Mesenchymal stem cell (in vitro differentiated cells and primary cell): ENCODE data around the gene SYNE1.

Source experiments
- DNase-seq: peaks from one replicate; pipeline ENCODE4 v3.0.0-alpha.2; 2013
- H2AFZ ChIP-seq: one replicate; pipeline ENCODE4 v1.6.1; 2013; ENCODE audit warnings: low read depth, mild to moderate bottlenecking, control low read depth, inconsistent platforms, low read length, moderate library complexity
- H2AK5ac ChIP-seq: 2 replicates; pipeline ENCODE4 v1.6.1; 2013; ENCODE audit warnings: low read length, moderate library complexity, mild to moderate bottlenecking, inconsistent platforms; ENCODE audit not compliant: severe bottlenecking
- H2BK120ac ChIP-seq: one replicate; pipeline ENCODE4 v1.6.1; 2013; ENCODE audit warnings: low read depth, mild to moderate bottlenecking, inconsistent platforms, low read length, moderate library complexity
- H2BK12ac ChIP-seq, 2 experiments: one replicate each; pipeline ENCODE4 v1.6.1; 2013; ENCODE audit warnings: inconsistent platforms in 2 of 2, low read length in 2 of 2, mild to moderate bottlenecking in 2 of 2, moderate library complexity in 2 of 2, control low read depth in 1 of 2
- H2BK15ac ChIP-seq: one replicate; pipeline ENCODE4 v1.6.1; 2013; ENCODE audit warnings: mild to moderate bottlenecking, low read depth, inconsistent platforms; ENCODE audit not compliant: poor library complexity, severe bottlenecking
- H2BK5ac ChIP-seq: 2 replicates; pipeline ENCODE4 v1.6.1; 2013; ENCODE audit warnings: low read depth, mild to moderate bottlenecking, low read length, control low read depth, inconsistent platforms; ENCODE audit not compliant: poor library complexity, severe bottlenecking
- H3K14ac ChIP-seq, 2 experiments: one replicate each; pipeline ENCODE4 v1.6.1; 2013; ENCODE audit warnings: inconsistent platforms in 2 of 2, low read length in 2 of 2, control low read depth in 1 of 2, mild to moderate bottlenecking in 1 of 2, moderate library complexity in 1 of 2
- H3K18ac ChIP-seq, 2 experiments: one replicate each; pipeline ENCODE4 v1.6.1; 2013; ENCODE audit warnings: inconsistent platforms in 2 of 2, low read length in 2 of 2, control low read depth in 1 of 2, low read depth in 1 of 2, mild to moderate bottlenecking in 1 of 2
- H3K23ac ChIP-seq, 2 experiments: one replicate each; pipeline ENCODE4 v1.6.1; 2013; ENCODE audit warnings: inconsistent platforms in 2 of 2, low read length in 2 of 2, mild to moderate bottlenecking in 2 of 2, moderate library complexity in 2 of 2, control low read depth in 1 of 2
- H3K27ac ChIP-seq: 2 replicates; pipeline ENCODE4 v1.5.1; 2013; ENCODE audit warnings: mild to moderate bottlenecking, moderate library complexity, low read length, control low read depth, inconsistent platforms; ENCODE audit not compliant: poor library complexity, severe bottlenecking
- H3K27me3 ChIP-seq, 2 experiments: 2 replicates each; pipeline versions ENCODE4 v1.6.1 to v1.7.0; 2013; ENCODE audit warnings: low read length in 2 of 2, mild to moderate bottlenecking in 2 of 2, moderate library complexity in 2 of 2, control low read depth in 1 of 2, inconsistent platforms in 1 of 2; ENCODE audit not compliant: control insufficient read depth in 1 of 2, insufficient read depth in 1 of 2
- H3K36me3 ChIP-seq, 2 experiments: 2 replicates each; pipeline versions ENCODE4 v1.6.1 to v1.7.0; 2013; ENCODE audit warnings: low read length in 2 of 2, control low read depth in 1 of 2, inconsistent platforms in 1 of 2, low read depth in 1 of 2, mild to moderate bottlenecking in 1 of 2; ENCODE audit not compliant: insufficient read depth in 2 of 2, control insufficient read depth in 1 of 2
- H3K4ac ChIP-seq, 2 experiments: one replicate each; pipeline ENCODE4 v1.6.1; 2013; ENCODE audit warnings: inconsistent platforms in 2 of 2, low read length in 2 of 2, mild to moderate bottlenecking in 2 of 2, moderate library complexity in 2 of 2, control low read depth in 1 of 2, low read depth in 1 of 2
- H3K4me1 ChIP-seq: 2 replicates; pipeline ENCODE4 v1.6.1; 2013; ENCODE audit warnings: low read depth, low read length, control low read depth; ENCODE audit not compliant: control insufficient read depth, insufficient read depth
- H3K4me2 ChIP-seq: 2 replicates; pipeline ENCODE4 v1.6.1; 2013; ENCODE audit warnings: low read length, mild to moderate bottlenecking, inconsistent platforms; ENCODE audit not compliant: poor library complexity, severe bottlenecking
- H3K4me3 ChIP-seq, 2 experiments: 2 replicates each; pipeline versions ENCODE4 v1.5.1 to v1.7.0; 2013; ENCODE audit warnings: low read length in 2 of 2, mild to moderate bottlenecking in 2 of 2, control low read depth in 1 of 2, low read depth in 1 of 2; ENCODE audit not compliant: insufficient read depth in 1 of 2
- H3K79me1 ChIP-seq: replicated peaks from 2 replicates; pipeline ENCODE4 v1.6.1; 2013; ENCODE audit warnings: mild to moderate bottlenecking, control low read depth, low read length, inconsistent platforms; ENCODE audit not compliant: poor library complexity, severe bottlenecking
- H3K9ac ChIP-seq: 2 replicates; pipeline ENCODE4 v1.7.0; 2013; ENCODE audit warnings: mild to moderate bottlenecking, low read length, moderate library complexity
- H3K9me3 ChIP-seq: 2 replicates; pipeline ENCODE4 v1.7.0; 2013; ENCODE audit warnings: mild to moderate bottlenecking, low read length; ENCODE audit not compliant: control insufficient read depth
- H4K8ac ChIP-seq: one replicate; pipeline ENCODE4 v1.6.1; 2013; ENCODE audit warnings: inconsistent platforms, mild to moderate bottlenecking, low read length, moderate library complexity
- H4K91ac ChIP-seq: one replicate; pipeline ENCODE4 v1.6.1; 2013; ENCODE audit warnings: mild to moderate bottlenecking, low read length, inconsistent platforms
- WGBS: methylation state at CpG from one replicate; pipeline ENCODE4 v1.1.7; 2013; ENCODE audit warnings: mixed read lengths; 5-methylcytosine and 5-hydroxymethylcytosine counted together

Gene SYNE1

DNA sequence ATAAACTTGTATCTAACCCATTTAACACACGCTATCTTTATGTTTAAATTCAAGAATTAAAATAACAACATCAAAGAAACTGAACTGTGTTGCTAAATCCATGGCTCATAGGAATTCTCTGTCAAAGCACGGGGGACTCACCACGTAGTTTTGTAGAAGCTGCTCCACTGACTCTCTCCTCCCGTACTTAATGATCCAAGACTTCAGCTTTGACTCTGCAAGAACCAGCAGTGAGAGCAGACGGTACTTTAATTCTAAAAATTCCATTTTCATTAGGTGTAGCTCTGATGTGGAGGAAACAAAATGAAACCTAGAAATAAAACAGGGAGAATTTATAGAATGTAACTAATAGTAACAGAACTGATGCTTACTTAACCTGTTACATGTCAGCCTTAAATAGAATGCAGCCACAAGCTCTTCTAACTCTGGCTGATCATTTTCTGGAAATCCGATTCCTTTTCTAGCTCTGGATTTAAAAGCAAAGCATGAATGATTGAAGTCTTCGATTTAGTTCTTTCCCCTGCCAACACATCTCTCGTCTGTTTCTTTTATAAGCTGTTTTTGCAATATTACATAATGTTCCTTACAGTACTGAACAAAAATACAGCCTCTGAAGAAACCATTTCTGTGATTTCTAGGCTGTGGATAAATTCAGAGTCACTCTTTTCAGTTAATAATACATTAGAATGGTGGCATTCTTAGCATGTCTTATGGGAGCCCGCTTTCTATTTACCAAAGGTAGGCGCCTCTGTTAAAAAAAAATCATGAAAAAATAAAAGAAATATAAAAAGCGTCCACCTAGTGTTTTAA, 165.5 kb downstream of the SYNE1 start:
- no peak overlapping the region for H3K23ac ChIP-seq
- H3K4ac ChIP-seq = no peak overlapping the region
- no peaks in the 10 kb centered on the region for H3K27me3 ChIP-seq
- 88% methylated on average over 7 of the region's 11 CpGs for WGBS
- no peak overlapping the region for H3K18ac ChIP-seq
- peak overlapping the region in 1 of 2 experiments; percentile 74 for H3K4me3 ChIP-seq
- no peak overlapping the region for H2AFZ ChIP-seq
- H3K36me3 ChIP-seq = no peaks in the 10 kb centered on the region
- no peak overlapping the region for H2BK5ac ChIP-seq
- no peaks in the 10 kb centered on the region for H3K79me1 ChIP-seq
- H4K91ac ChIP-seq = no peak overlapping the region
- peak overlapping the region; percentile 80 for H3K27ac ChIP-seq
- H2BK12ac ChIP-seq = no peak overlapping the region
- no peak overlapping the region for H3K14ac ChIP-seq
- peak overlapping the region; percentile 83 for H3K9ac ChIP-seq
- H2BK120ac ChIP-seq = no peak overlapping the region
- H3K4me2 ChIP-seq = peak overlapping the region; percentile 34
- H3K9me3 ChIP-seq = no peaks in the 10 kb centered on the region
- no peak for DNase-seq
- no peak overlapping the region for H4K8ac ChIP-seq
- H3K4me1 ChIP-seq = no peaks in the 10 kb centered on the region
- H2BK15ac ChIP-seq = no peak overlapping the region
- no peak overlapping the region for H2AK5ac ChIP-seq

DNA sequence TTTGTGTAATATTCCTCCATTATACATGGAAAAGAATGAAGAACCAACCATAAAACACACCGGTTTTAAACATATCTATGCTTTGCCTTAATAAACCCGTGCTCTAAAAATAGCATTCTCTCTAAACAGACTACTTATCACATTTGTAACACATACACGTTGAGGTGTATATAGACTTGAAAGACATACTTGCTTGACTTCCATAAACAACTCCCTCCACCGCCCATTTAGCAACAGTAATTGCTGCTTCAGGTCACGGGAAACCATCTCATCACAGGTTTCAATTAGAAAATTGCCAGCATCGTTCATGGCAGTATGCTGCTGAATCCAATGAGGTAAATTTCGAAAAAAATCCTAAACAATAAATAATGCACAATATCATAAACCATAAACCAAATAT, 174.0 kb downstream of the SYNE1 start:
- no peak overlapping the region for H2BK5ac ChIP-seq

DNA sequence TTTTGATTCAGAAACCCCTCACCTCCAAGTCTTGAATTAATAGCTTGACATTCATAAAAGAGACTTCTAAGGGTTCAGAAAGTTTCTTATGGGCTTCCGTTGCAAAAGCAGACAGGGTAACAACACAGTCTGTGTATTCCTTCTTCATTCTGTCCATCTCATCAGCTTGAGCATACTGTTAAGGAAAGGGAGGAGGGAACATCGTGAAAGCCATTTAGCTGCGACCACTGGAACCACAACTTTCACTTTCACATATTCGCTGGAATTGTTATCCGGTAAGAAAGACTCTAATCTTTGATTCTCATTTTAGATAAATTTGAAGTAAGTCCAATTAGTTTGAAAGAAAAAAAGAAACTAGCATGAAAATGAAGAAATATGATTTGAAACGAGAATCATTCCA, 174.4 kb downstream of the SYNE1 start:
- H3K4me3 ChIP-seq = peak overlapping the region in 1 of 2 experiments; percentile 49
- H2AFZ ChIP-seq = no peak overlapping the region
- no peak overlapping the region for H3K27ac ChIP-seq
- H3K27me3 ChIP-seq = no peaks in the 10 kb centered on the region
- no peaks in the 10 kb centered on the region for H3K9me3 ChIP-seq
- H4K8ac ChIP-seq = no peak overlapping the region
- H3K4me2 ChIP-seq = no peak overlapping the region
- H3K23ac ChIP-seq = no peak overlapping the region
- H4K91ac ChIP-seq = no peak overlapping the region
- H3K4me1 ChIP-seq = peaks cover 2% of the 10 kb centered on the region
- H3K18ac ChIP-seq = no peak overlapping the region
- H2AK5ac ChIP-seq = no peak overlapping the region
- no peak overlapping the region for H3K14ac ChIP-seq
- H3K9ac ChIP-seq = peak overlapping the region; percentile 14
- H2BK5ac ChIP-seq = no peak overlapping the region
- H2BK120ac ChIP-seq = no peak overlapping the region
- no CpG with 5 or more reads among the region's 6 CpGs for WGBS
- DNase-seq = no peak
- no peaks in the 10 kb centered on the region for H3K36me3 ChIP-seq
- no peak overlapping the region for H2BK15ac ChIP-seq
- H3K79me1 ChIP-seq = no peaks in the 10 kb centered on the region
- H2BK12ac ChIP-seq = no peak overlapping the region
- H3K4ac ChIP-seq = no peak overlapping the region

More for the DNA sequence above, 174.0 kb downstream of the SYNE1 start:
- Histone ChIP-seq H3K23ac (no peak overlapping the region), H2BK120ac (no peak overlapping the region), H2BK15ac (no peak overlapping the region), H3K4ac (no peak overlapping the region), H3K14ac (no peak overlapping the region), H3K4me3 (no peak overlapping the region), H2BK12ac (no peak overlapping the region), H3K9ac (peak overlapping the region; percentile 14), H3K18ac (no peak overlapping the region), H3K79me1 (no peaks in the 10 kb centered on the region), H4K8ac (no peak overlapping the region), H3K4me2 (no peak overlapping the region), H3K27me3 (no peaks in the 10 kb centered on the region), H3K4me1 (peaks cover 2% of the 10 kb centered on the region), H3K36me3 (no peaks in the 10 kb centered on the region), H3K27ac (no peak overlapping the region), H4K91ac (no peak overlapping the region), H3K9me3 (no peaks in the 10 kb centered on the region), H2AFZ (no peak overlapping the region), H2AK5ac (no peak overlapping the region)
- no peak for DNase-seq
- 90% methylated on average over 6 of the region's 7 CpGs for WGBS

DNA sequence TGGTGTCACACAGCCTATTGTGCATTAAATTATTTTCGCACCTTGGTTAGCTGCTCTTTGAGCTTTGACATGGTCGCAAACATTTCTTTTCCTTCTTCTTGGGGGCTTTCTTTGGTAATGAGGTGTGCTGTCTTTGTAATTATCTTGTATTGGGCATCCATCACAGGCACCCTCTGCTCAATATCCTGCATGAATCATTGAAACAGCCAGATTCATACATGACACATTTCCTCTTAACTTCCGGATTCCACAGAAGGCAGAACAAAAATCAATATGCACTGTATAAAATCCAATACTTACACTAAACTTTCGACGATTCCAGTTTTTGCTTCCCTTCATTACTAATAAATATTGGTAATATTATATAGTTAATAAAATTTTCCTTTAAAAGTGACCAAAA, 175.6 kb downstream of the SYNE1 start:
- Histone ChIP-seq H3K18ac (no peak overlapping the region), H3K4ac (no peak overlapping the region), H3K4me3 (no peak overlapping the region), H4K8ac (no peak overlapping the region), H2BK15ac (no peak overlapping the region), H2AK5ac (no peak overlapping the region), H4K91ac (no peak overlapping the region), H3K27me3 (no peaks in the 10 kb centered on the region), H3K79me1 (no peaks in the 10 kb centered on the region), H3K23ac (no peak overlapping the region), H3K27ac (no peak overlapping the region), H3K14ac (no peak overlapping the region), H3K9ac (no peak overlapping the region), H3K9me3 (no peaks in the 10 kb centered on the region), H3K4me1 (peaks cover 2% of the 10 kb centered on the region), H3K4me2 (no peak overlapping the region), H2AFZ (no peak overlapping the region), H2BK12ac (no peak overlapping the region), H2BK5ac (no peak overlapping the region), H2BK120ac (no peak overlapping the region), H3K36me3 (no peaks in the 10 kb centered on the region)
- no peak for DNase-seq
- 57% methylated on average over 3 of the region's 5 CpGs for WGBS
